ENCODE results near the gene TMEM273.

Gene TMEM273

DNA sequence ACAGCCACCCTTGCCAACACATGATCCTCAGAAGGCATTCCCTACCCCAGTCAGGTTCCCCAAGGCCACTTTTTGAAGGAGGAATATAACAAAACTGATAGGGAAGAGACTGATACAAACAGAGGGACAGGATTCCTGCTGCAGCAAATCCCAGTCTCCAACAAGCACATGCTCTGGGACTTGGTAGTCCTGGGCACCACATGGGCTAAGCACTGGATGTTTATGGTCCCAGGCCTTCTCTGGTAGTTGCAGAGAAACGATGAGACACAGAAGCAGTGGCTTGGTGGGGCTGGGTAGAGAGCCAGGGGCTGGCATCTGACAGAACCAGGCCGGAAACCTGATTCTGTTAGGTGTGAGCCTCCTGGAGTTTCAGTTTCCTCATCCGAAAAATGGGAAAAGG, 76.1 kb downstream of the TMEM273 start:
- DNase-seq: no peak

DNA sequence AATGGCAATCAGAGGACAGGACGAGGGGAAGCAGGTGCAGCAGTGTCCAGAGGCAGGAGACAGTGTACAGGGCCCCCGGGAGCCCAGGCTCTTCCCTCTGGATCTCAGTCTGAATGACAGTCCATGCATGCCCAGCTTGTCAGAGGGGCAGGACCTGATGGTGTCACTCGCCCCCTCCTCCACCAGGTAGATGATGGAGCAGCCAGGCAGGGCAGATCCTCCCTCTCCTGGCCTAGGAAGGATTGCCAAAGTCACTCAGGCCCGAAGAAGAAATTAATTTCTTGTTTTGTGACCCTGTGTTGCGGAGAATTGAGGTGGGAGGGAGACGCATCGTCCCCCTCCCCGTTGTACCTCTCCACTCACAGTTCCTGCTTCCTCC, 76.9 kb downstream of the TMEM273 start:
- DNase-seq: no peak

DNA sequence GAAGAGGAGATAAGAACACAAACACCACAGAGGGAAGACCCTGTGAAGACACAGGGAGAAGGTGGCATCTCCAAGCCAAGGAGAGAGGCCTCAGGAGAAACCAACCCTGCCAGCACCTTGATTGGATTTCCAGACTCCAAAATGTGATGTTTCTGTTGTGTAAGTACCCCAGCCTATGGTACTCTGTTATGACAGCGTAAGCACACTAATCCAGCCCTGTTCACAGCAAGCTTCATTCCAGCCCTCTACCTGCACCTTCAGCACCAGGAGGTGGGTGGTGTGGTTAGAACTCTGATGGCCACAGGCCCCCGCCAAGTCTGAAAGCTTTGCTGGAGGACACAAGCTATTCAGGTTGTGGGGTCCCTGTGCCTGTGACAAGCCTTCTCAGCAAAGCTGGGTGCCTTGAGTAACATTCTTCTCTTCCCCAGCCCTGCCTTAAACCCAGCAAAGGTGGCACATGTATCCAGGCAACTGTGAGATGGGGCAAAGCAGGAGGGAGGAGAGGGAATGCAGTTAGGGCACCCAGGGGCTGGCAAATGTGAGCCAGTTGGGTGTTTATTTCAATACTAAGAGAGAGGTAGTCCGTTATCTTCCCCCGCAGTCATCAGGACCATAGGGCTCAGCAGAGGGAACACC, 77.4 kb downstream of the TMEM273 start:
- no peak for DNase-seq

DNA sequence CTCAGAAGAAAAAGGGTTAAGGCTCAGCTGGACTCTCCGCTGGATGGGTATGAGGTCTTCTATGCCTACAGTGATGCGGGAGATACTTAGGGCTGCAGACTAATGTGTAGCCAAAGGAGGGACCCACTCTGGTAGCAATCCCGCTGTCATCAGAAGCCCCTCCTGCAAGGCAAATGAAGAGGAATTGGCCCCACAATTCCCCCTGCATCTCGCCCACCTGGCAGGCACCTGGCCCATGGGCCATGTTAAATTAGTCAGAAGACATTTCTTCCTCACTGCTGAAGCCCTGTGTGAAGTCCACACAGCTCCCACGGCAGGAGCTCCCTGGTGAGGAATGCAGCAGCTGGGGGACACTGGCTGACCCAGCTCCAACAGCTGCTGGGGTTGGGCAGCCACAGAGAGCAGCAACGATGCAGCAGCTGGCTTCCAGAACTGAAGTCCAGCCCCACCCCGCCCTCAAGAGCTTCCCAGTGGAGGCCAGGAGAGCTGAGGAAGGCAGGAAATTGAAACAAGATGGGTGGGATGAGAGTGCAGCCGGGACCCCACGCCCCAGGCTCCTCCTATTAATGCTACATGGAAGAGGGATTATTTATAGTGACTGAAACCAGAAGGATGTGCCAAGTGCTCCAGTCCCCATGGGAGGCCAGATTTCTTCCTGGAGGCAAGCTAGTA, 78.4 kb downstream of the TMEM273 start:
- no peak for DNase-seq

DNA sequence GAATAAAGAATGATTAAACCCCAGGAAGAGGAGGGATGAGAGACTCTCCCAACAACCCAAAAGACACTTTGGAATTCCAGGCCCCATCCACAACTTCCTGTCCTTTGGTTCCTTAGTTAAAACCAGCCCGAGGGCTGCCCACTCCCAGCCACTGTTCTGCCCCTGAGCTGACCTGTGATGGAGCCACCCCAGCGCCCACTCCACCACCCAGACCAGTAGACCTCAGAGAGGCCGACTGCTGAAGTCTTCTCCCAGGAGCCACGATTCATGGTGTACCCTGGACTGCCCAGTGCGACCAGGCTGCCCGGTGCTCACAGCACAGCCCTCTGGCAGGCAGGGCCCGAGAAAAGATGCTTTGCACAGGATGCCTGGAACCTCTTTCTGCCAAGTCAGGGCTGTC, 79.5 kb downstream of the TMEM273 start:
- no peak for DNase-seq

DNA sequence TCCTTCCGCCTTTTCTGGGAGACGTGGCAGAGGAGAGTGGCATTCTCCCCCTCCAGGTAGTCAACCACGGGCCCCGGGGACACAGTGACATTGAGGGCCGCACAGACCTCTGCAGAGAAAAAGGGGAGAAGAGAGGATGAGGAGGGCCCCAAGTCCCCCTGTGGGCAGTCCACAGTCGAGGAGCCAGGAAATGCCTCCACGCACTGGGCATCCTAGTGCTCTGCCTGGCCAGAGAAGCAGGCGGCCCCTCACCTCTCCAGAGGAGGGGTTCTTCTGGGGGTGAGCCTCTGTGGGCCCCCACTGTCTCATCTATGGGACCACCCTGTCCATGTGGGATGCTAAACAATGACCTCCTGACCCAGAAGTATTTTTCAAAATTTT, 80.3 kb downstream of the TMEM273 start:
- no peak for DNase-seq

DNA sequence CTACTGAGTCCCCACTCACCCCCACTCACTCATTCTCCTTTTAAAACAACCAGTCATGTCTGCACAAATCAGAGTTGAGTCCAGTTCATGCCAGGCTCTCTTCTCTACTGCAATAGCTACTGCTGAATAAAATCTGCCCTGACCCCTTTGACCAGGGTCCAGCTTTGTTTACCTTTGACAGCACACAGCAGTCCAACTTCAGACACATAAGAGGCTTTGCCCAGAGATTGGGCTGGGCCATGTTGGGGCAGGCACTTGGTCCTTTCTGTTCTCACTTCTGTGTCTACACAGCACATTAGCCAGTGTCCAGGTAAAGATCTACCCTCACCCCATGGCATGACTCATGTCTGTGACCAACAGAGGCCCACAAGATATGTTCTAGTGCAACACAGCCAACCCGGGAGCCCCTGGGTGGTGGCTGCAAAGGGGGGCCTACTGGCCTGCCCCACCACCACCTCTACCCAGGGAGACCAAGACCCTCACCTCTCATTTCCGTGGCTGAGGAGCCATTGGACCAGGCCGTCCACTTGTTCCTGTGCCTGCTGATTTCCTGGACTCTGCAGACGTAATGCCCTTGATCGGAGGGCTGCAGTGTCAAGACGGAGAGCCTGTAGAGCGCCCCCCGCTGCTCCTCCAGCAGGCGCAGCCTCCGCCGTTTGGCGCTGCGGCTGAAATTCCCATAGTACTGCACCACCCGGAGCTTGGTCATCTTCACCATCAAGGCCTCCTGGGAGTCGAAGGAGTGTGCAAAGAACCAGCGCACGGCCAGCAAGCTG, 80.9 kb downstream of the TMEM273 start:
- DNase-seq: no peak

DNA sequence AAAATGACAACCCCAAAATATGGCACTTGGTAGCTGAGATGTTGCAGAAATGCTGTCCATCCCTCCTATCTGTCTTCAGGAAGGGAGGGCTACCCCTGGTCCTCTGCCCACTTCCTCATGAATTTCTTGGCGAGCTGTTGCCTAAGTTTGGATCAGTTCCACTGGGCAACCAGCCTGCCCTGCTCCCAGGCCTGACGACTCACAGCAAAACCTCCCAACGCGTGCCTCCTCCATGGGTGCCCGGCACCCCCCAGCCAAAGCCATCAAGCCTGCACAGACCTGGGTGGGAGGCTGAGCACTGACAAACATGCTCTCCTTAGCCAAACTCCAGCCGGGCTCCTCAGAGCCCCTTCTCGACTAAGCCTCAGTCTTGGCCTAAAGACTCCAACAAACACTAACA, 81.7 kb downstream of the TMEM273 start:
- DNase-seq: no peak

DNA sequence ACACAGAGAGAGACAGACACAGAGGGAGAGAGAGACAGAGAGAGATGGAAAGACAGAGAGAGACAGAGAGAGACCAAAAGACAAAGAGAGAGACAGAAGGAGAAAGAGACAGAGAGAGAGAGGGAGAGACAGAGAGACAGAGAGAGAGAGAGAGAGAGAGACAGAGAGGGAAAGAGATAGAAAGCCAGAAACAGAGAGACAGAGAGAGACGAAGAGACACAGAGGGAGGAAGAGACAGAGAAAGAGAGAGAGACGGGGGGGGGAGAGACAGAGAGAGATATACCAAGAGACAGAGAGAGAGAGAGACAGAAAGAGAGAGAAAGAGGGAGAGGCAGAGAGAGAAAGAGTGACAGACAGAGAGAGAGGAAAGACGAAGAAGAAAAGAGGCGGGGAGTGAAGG, 83.1 kb downstream of the TMEM273 start:
- no peak for DNase-seq
